Measurements from ENCODE around the gene EFEMP2. TPM values are rescaled to one million over a fixed set of nuclear protein-coding genes. Genes with fewer than 3 reads are reported as not detected.
A peak's percentile ranks its signal among the peaks of the same experiment; 100 is the strongest.

Gene EFEMP2
- total RNA-seq, 1 donor from 2014 or later = 35.0 TPM

GRCh38 chr11:65885808-65886536 lies 13.4 kb upstream of the EFEMP2 start:
- peaks cover 33 to 42% (median 34%) of the 10 kb centered on the region in 3 donors for H3K36me3 ChIP-seq (ENCODE audit: control insufficient read depth in 3 of 3, insufficient read depth in 3 of 3, low read length in 3 of 3)
- H3K27me3 ChIP-seq (ENCODE audit: control insufficient read depth in 3 of 3, insufficient read depth in 3 of 3, low read length in 3 of 3) = no peaks in the 10 kb centered on the region
- no peak overlapping the region for H3K9ac ChIP-seq (ENCODE audit: low read depth in 1 of 3, low read length in 3 of 3)
- no peak overlapping the region for H3K27ac ChIP-seq (ENCODE audit: low read depth, low read length)
- H3K4me3 ChIP-seq (ENCODE audit: low read length in 3 of 3) = no peak overlapping the region
- no peaks in the 10 kb centered on the region for H3K9me3 ChIP-seq (ENCODE audit: control insufficient read depth in 3 of 3, low read length in 3 of 3)
- peaks cover 30 to 44% (median 39%) of the 10 kb centered on the region in 3 donors for H3K4me1 ChIP-seq (ENCODE audit: control insufficient read depth in 3 of 3, insufficient read depth in 3 of 3, low read length in 3 of 3)

- Histone ChIP-seq H3K9ac (ENCODE audit: low read depth in 1 of 3, low read length in 3 of 3) (peak overlapping the region in 1 of 3 donors; percentile 25), H3K4me3 (ENCODE audit: low read length in 3 of 3) (no peak overlapping the region), H3K27ac (ENCODE audit: low read depth, low read length) (no peak overlapping the region), H3K4me1 (ENCODE audit: control insufficient read depth in 3 of 3, insufficient read depth in 3 of 3, low read length in 3 of 3) (peaks cover 28 to 39% (median 39%) of the 10 kb centered on the region in 3 donors), H3K27me3 (ENCODE audit: control insufficient read depth in 3 of 3, insufficient read depth in 3 of 3, low read length in 3 of 3) (no peaks in the 10 kb centered on the region), H3K36me3 (ENCODE audit: control insufficient read depth in 3 of 3, insufficient read depth in 3 of 3, low read length in 3 of 3) (peaks cover 33 to 42% (median 34%) of the 10 kb centered on the region in 3 donors), H3K9me3 (ENCODE audit: control insufficient read depth in 3 of 3, low read length in 3 of 3) (no peaks in the 10 kb centered on the region)
Measured at GRCh38 chr11:65885231-65885630, 12.6 kb upstream of the EFEMP2 start.

- H3K4me3 ChIP-seq (ENCODE audit: low read length in 3 of 3) = no peak overlapping the region
- H3K36me3 ChIP-seq (ENCODE audit: control insufficient read depth in 3 of 3, insufficient read depth in 3 of 3, low read length in 3 of 3) = peaks cover 33 to 42% (median 34%) of the 10 kb centered on the region in 3 donors
- H3K4me1 ChIP-seq (ENCODE audit: control insufficient read depth in 3 of 3, insufficient read depth in 3 of 3, low read length in 3 of 3) = peaks cover 23 to 34% (median 34%) of the 10 kb centered on the region in 3 donors
- H3K9me3 ChIP-seq (ENCODE audit: control insufficient read depth in 3 of 3, low read length in 3 of 3) = no peaks in the 10 kb centered on the region
- peak overlapping the region in 1 of 3 donors; percentile 40 for H3K9ac ChIP-seq (ENCODE audit: low read depth in 1 of 3, low read length in 3 of 3)
- H3K27me3 ChIP-seq (ENCODE audit: control insufficient read depth in 3 of 3, insufficient read depth in 3 of 3, low read length in 3 of 3) = no peaks in the 10 kb centered on the region
- H3K27ac ChIP-seq (ENCODE audit: low read depth, low read length) = no peak overlapping the region
Measured at GRCh38 chr11:65884716-65885092, 12.1 kb upstream of the EFEMP2 start.

- peaks cover 17 to 27% (median 27%) of the 10 kb centered on the region in 3 donors for H3K4me1 ChIP-seq (ENCODE audit: control insufficient read depth in 3 of 3, insufficient read depth in 3 of 3, low read length in 3 of 3)
- H3K27ac ChIP-seq (ENCODE audit: low read depth, low read length) = no peak overlapping the region
- peak overlapping the region in 1 of 3 donors; percentile 45 for H3K9ac ChIP-seq (ENCODE audit: low read depth in 1 of 3, low read length in 3 of 3)
- no peaks in the 10 kb centered on the region for H3K9me3 ChIP-seq (ENCODE audit: control insufficient read depth in 3 of 3, low read length in 3 of 3)
- H3K27me3 ChIP-seq (ENCODE audit: control insufficient read depth in 3 of 3, insufficient read depth in 3 of 3, low read length in 3 of 3) = no peaks in the 10 kb centered on the region
- H3K4me3 ChIP-seq (ENCODE audit: low read length in 3 of 3) = no peak overlapping the region
- peaks cover 33 to 42% (median 34%) of the 10 kb centered on the region in 3 donors for H3K36me3 ChIP-seq (ENCODE audit: control insufficient read depth in 3 of 3, insufficient read depth in 3 of 3, low read length in 3 of 3)
Measured at GRCh38 chr11:65883786-65884715, 11.5 kb upstream of the EFEMP2 start.

GRCh38 chr11:65883058-65883761 lies 10.6 kb upstream of the EFEMP2 start:
- no peak overlapping the region for H3K4me3 ChIP-seq (ENCODE audit: low read length in 3 of 3)
- H3K27ac ChIP-seq (ENCODE audit: low read depth, low read length) = no peak overlapping the region
- peaks cover 12 to 22% (median 21%) of the 10 kb centered on the region in 3 donors for H3K4me1 ChIP-seq (ENCODE audit: control insufficient read depth in 3 of 3, insufficient read depth in 3 of 3, low read length in 3 of 3)
- H3K9me3 ChIP-seq (ENCODE audit: control insufficient read depth in 3 of 3, low read length in 3 of 3) = no peaks in the 10 kb centered on the region
- H3K27me3 ChIP-seq (ENCODE audit: control insufficient read depth in 3 of 3, insufficient read depth in 3 of 3, low read length in 3 of 3) = no peaks in the 10 kb centered on the region
- peaks cover 33 to 42% (median 34%) of the 10 kb centered on the region in 3 donors for H3K36me3 ChIP-seq (ENCODE audit: control insufficient read depth in 3 of 3, insufficient read depth in 3 of 3, low read length in 3 of 3)
- H3K9ac ChIP-seq (ENCODE audit: low read depth in 1 of 3, low read length in 3 of 3) = no peak overlapping the region

GRCh38 chr11:65882120-65883057 lies 9.8 kb upstream of the EFEMP2 start:
- no peak overlapping the region for H3K27ac ChIP-seq (ENCODE audit: low read depth, low read length)
- no peaks in the 10 kb centered on the region for H3K9me3 ChIP-seq (ENCODE audit: control insufficient read depth in 3 of 3, low read length in 3 of 3)
- H3K4me1 ChIP-seq (ENCODE audit: control insufficient read depth in 3 of 3, insufficient read depth in 3 of 3, low read length in 3 of 3) = peaks cover 6 to 15% (median 13%) of the 10 kb centered on the region in 3 donors
- H3K9ac ChIP-seq (ENCODE audit: low read depth in 1 of 3, low read length in 3 of 3) = no peak overlapping the region
- no peak overlapping the region for H3K4me3 ChIP-seq (ENCODE audit: low read length in 3 of 3)
- peaks cover 33 to 42% (median 34%) of the 10 kb centered on the region in 3 donors for H3K36me3 ChIP-seq (ENCODE audit: control insufficient read depth in 3 of 3, insufficient read depth in 3 of 3, low read length in 3 of 3)
- H3K27me3 ChIP-seq (ENCODE audit: control insufficient read depth in 3 of 3, insufficient read depth in 3 of 3, low read length in 3 of 3) = no peaks in the 10 kb centered on the region

- Histone ChIP-seq H3K27me3 (ENCODE audit: control insufficient read depth in 3 of 3, insufficient read depth in 3 of 3, low read length in 3 of 3) (no peaks in the 10 kb centered on the region), H3K9me3 (ENCODE audit: control insufficient read depth in 3 of 3, low read length in 3 of 3) (no peaks in the 10 kb centered on the region), H3K4me3 (ENCODE audit: low read length in 3 of 3) (no peak overlapping the region), H3K4me1 (ENCODE audit: control insufficient read depth in 3 of 3, insufficient read depth in 3 of 3, low read length in 3 of 3) (peaks cover 3 to 9% (median 5%) of the 10 kb centered on the region in 3 donors), H3K27ac (ENCODE audit: low read depth, low read length) (no peak overlapping the region), H3K9ac (ENCODE audit: low read depth in 1 of 3, low read length in 3 of 3) (peak overlapping the region in 1 of 3 donors; percentile 6), H3K36me3 (ENCODE audit: control insufficient read depth in 3 of 3, insufficient read depth in 3 of 3, low read length in 3 of 3) (peaks cover 25 to 31% (median 27%) of the 10 kb centered on the region in 3 donors)
Measured at GRCh38 chr11:65880844-65881421, 8.3 kb upstream of the EFEMP2 start.

GRCh38 chr11:65880027-65880426 lies 7.4 kb upstream of the EFEMP2 start:
- Histone ChIP-seq H3K36me3 (ENCODE audit: control insufficient read depth in 3 of 3, insufficient read depth in 3 of 3, low read length in 3 of 3) (peaks cover 17 to 23% (median 19%) of the 10 kb centered on the region in 3 donors), H3K9me3 (ENCODE audit: control insufficient read depth in 3 of 3, low read length in 3 of 3) (no peaks in the 10 kb centered on the region), H3K27me3 (ENCODE audit: control insufficient read depth in 3 of 3, insufficient read depth in 3 of 3, low read length in 3 of 3) (no peaks in the 10 kb centered on the region), H3K4me1 (ENCODE audit: control insufficient read depth in 3 of 3, insufficient read depth in 3 of 3, low read length in 3 of 3) (peaks cover 3 to 6% (median 4%) of the 10 kb centered on the region in 3 donors), H3K9ac (ENCODE audit: low read depth in 1 of 3, low read length in 3 of 3) (no peak overlapping the region), H3K27ac (ENCODE audit: low read depth, low read length) (no peak overlapping the region), H3K4me3 (ENCODE audit: low read length in 3 of 3) (no peak overlapping the region)
